Sigmoid colon (tissue), 4 donors: Measurements from ENCODE around the gene TUBGCP2.

Source experiments
- POLR2A ChIP-seq, 2 donors: fragments of 450-650 bp; IDR thresholded peaks; one replicate each; pipeline ENCODE4 v1.6.1; 2016; ENCODE audit warnings: antibody characterized with exemption in 2 of 2, mild to moderate bottlenecking in 2 of 2, moderate library complexity in 2 of 2
- POLR2AphosphoS5 ChIP-seq, 4 donors: sonication (generic); formaldehyde crosslinking; IDR thresholded peaks; one replicate each; pipeline ENCODE4 v1.6.1; 2017; ENCODE audit warnings: antibody characterized with exemption in 4 of 4
- TF ChIP-seq, protein P1 (sequence below), 4 experiments: fragments of 450-650 bp in 3 of 4; fragments of 200-600 bp in 1 of 4; IDR thresholded peaks; one replicate each; pipeline ENCODE4 v1.5.1; 2016 to 2019; ENCODE audit warnings: antibody characterized with exemption in 4 of 4, mild to moderate bottlenecking in 3 of 4, moderate library complexity in 2 of 4

- no peak for TF ChIP-seq POLR2AphosphoS5 (IDR thresholded peaks at IDR 0.05)
- TF ChIP-seq, protein P1, sequence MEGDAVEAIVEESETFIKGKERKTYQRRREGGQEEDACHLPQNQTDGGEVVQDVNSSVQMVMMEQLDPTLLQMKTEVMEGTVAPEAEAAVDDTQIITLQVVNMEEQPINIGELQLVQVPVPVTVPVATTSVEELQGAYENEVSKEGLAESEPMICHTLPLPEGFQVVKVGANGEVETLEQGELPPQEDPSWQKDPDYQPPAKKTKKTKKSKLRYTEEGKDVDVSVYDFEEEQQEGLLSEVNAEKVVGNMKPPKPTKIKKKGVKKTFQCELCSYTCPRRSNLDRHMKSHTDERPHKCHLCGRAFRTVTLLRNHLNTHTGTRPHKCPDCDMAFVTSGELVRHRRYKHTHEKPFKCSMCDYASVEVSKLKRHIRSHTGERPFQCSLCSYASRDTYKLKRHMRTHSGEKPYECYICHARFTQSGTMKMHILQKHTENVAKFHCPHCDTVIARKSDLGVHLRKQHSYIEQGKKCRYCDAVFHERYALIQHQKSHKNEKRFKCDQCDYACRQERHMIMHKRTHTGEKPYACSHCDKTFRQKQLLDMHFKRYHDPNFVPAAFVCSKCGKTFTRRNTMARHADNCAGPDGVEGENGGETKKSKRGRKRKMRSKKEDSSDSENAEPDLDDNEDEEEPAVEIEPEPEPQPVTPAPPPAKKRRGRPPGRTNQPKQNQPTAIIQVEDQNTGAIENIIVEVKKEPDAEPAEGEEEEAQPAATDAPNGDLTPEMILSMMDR (IDR thresholded peaks at IDR 0.05) = no peak
- no peak for TF ChIP-seq POLR2A (IDR thresholded peaks at IDR 0.05)
Measured at GRCh38 chr10:133245439-133246235, 63.0 kb downstream of the TUBGCP2 start.
